ENCODE results near the gene ZNF366.
A peak's percentile ranks its signal among the peaks of the same experiment; 100 is the strongest.

ZNF366 gene

GRCh38 chr5:72518001-72518683 lies 10.9 kb upstream of the ZNF366 start:
- DNase-seq, result no peak

- DNase-seq, result no peak
Observed at GRCh38 chr5:72516916-72517315, 9.7 kb upstream of the ZNF366 start.

- DNase-seq, result no peak
Observed at GRCh38 chr5:72515211-72515610, 8.0 kb upstream of the ZNF366 start.

- no peak for DNase-seq
Observed at GRCh38 chr5:72512593-72512860, 5.3 kb upstream of the ZNF366 start.

- peak; percentile 31 for DNase-seq
Observed at GRCh38 chr5:72511774-72512592, 4.8 kb upstream of the ZNF366 start.

DNA sequence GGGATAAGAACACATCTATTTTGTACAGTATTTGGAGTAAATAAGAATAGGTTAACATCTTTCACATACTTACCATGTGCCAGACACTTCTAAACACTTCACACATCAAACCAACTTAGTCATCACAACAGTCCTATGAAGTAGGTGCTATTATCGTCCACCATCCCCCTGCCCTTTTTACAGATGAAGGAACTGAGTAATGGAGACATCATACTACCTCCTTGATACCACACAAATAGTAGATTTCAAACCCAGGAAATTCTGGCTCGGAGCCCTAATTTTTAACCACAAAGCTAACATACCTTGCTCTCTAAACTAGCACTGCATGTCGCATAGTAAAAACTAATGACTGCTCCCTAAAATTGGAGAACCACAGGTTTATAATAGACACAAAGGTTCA lies 4.2 kb upstream of the ZNF366 start:
- DNase-seq, result peak; percentile 79

GRCh38 chr5:72510610-72511181 lies 3.5 kb upstream of the ZNF366 start:
- DNase-seq, result peak; percentile 64

DNA sequence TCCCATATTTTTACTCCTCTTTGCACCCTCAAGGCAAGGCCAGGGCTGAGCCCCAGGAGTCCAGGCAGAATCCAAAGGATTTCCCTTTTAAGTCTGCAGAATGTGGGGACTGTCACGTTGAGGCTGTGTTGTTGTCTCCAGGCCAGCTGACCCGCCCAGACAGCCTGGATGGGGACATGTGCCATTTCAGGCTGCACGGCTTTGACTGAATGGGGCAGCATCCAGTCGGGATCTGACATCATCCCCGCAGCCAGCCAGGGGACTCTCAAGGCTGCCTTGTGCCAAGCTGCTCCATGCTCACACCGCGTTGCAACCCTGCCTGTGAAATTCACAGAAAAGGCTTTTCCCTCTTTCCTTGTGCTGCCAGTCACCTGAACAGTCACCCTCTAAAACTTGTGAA lies 2.2 kb upstream of the ZNF366 start:
- DNase-seq, result no peak

DNA sequence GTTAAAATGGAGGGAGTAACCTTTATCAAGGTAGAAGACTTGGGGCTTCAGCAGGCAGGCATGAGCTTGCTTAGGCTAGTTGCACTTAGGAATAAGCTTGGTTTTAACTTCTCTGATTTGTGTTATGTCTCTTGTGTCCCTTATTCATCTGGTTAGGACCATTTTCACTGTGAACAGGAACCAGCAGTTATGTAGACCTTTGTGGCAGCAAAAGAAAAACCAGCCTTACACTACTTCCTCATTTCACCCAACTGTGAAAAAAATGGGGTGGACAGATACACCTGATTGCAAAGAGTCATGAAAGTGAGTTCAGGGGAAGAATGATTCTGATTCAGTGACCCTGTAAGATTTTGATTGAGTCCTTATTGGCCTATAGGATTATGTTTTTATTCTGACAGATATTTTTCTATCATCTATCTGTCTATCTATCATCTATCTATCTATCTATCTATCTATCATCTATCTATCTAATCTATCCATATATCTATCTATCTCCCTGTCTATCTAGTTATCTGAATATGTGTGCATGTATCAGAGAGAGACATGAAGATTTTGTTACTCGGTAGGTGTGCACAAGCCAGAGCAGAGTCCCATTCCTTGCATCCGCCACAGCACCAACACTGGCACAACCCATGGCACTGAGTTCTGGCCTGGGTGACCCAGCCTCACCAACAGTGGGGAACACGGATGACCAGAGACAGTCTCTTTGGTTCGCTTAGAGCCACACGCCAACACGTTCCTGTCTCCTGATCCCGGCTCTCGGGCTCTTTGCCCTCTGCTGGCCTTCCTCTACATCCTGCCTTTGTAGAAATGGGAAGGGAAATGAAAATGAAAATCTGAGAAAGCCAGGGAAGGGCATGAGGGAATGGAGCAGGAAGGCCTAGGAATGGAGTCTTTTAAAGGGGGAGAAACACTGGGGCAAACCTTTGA lies 1.3 kb upstream of the ZNF366 start:
- no peak for DNase-seq

DNA sequence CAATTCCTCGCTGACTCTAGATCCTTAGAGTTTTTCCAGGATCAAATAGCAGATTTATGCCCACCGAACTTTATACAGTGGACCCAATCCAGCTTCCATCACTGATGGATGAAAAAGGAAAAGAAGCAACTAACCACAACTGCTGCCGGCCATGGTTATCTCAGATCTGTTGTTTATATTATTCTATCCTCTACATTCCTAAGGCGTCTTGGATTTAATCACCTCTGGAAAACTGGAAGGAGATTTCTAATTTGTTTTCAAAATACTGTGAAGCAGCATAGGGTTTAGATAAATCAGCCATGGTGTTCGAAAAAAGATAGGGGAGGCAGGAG lies 663 bp upstream of the ZNF366 start:
- DNase-seq, result peak; percentile 33

DNA sequence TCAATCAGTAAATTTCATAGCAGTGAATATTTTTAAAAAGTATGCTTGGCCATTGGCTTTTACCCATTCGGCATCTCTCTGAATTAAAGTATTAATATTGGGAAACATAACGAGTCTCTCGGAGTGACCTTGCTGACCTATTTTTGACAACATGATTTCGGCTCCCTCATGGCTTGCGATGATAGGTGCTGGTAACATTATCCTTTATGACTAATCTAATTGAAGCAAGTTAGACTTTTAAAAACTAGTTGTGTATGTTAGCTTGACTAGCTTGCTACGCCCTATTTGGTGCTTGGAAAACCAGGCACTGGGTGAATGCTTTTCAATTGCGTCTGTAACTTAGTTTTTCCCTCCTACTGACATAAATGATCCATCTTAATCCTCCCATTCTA lies 1.1 kb downstream of the ZNF366 start:
- DNase-seq, result no peak

DNA sequence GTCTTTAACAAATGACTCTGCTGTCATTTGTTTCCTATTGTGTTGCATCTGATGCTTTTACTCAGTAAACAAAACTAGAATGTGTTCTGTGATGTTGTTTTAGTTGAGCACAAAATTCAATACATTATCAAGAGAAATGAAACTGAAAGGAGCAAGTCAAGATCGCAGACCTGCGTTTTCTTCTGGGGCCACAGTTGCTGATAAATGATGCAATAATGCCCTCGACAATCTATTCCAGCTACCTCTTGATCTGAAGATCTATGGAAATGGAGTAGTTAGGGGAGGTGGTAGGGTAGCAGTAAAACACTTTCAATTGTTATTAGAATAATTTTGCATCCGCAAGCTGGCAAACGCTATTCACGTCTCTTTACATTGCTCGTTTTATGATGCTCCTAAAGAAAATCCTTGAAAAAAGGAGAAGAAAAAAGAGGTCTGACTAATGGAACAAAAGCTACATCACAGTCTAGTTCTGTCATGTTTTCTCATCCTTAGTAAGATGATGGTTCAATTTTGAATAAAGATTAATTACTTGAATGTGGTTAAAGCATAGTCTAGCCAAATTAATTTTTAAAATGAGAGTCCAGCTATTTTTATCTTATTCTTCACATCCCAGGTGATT lies 1.6 kb downstream of the ZNF366 start:
- no peak for DNase-seq

- DNase-seq, result no peak
Observed at GRCh38 chr5:72505016-72505415, 2.2 kb downstream of the ZNF366 start.

DNA sequence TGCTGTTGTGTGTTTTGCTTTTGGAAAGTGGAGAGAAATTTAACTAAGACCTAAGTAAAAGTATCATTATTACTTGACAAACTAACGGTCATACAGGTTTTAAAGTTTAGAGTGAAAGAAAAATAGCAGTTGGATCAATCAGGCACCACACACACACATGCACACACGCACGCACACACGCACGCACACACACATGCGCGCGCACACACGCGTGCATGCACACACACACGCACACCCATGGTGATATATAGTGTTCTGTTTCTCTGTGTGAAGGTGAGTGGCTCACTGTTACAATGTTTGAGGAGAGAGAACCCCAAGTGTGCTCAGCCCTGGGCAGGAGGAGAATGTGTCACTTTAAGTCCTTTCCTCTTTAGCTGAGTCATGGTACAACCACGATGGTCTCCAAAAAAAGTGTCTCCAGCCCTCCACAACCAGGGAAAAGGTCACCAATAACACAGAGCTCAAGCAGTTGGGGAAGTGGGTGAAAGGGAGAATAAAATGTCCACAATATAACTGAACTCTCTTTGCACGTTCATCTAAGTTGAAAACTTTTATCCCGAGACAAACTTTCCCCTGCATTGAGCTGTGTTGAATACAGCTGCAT lies 3.2 kb downstream of the ZNF366 start:
- DNase-seq, result no peak

DNA sequence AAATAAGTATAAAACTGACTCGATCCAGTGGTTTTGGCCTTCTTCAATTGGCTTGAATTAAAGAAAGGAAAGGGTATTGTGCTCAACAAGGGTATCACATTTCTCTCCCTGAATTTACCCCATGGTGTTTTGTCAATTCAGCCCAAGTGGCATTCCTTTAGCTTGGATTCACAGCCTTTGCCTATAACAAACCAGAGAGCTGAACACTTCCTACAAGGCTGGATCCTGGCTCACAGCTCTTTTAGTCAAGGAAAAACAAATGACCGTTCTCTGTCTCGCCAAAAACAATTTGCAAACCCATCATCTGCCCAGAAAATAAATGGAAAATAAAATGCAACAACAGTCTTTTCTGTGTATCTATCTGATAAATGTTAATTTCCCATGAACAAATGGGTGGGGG lies 5.7 kb downstream of the ZNF366 start:
- no peak for DNase-seq

- no peak for DNase-seq
Observed at GRCh38 chr5:72499730-72500129, 7.5 kb downstream of the ZNF366 start.

DNA sequence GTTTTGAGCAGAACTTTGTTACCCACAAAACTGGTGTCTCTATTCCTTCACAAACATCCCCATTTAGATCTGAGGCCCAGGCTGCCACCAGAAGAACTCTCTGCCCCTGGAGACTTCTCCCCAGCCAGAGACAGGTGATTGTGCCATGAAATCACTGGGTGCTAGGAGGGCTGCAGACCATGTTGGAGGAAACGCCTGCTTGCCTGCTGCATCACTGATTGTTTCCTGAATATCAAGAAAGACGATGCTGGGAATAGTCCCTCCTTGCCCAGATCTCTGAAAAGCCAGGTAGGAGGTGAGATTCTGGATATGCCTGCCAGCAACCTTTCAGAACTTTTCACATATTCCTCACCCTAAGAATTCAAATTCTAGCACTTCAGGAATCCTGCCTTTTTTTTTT lies 8.1 kb downstream of the ZNF366 start:
- no peak for DNase-seq

DNA sequence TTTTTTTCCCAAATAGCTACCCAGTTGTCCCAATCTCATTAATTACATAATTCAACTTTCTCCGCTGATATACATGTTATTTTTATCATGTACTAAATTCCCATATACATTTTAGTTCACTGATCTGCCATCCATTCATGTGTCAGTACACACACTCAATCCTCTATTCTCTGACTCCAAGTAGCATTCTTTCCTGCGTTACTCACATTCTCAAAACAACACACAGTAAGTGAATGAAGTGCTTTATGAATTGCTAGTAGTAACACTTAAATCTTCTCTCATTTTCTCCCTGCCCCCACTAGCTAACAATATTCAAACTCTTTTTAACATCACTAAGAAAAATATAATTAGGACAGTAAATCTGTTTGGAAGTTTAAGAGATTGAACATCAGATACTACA lies 8.9 kb downstream of the ZNF366 start:
- DNase-seq, result peak; percentile 33

DNA sequence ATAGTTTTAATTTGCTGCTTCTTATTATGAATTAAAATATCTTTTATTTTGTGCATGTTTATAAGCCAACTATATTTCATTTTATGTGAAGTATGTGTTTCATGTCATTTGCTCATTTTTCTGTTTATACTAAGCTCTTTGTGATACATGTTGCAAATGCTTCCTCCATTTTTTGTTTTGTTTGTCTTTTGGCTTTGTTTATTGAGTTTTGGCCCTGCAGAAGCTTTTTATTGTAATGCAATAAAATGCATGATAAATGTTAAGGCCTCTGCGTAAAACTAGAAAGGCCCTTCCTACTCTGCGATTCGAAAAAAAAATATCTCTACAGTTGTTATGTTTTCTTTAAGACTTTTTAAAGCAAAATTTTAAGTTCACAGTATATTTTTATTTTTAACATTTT lies 9.4 kb downstream of the ZNF366 start:
- DNase-seq, result no peak

DNA sequence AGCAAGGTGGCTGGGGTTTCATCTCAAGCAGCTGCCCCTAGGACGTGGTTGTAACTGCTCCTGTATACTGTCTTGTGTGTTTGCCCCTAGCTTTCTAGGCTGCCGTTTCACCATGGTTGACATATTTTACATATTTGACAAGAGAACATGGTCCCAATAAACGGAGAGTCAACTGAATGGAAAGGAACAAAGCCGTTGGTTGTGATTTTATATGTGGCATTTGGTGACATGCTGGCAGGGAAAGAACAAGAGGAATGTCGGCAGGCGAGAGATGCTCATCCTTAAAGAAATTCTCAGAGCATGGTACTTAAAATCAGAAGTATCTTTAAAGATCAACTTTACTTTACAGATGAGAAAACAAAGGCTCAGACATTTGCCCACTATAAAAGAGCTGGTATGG lies 11.8 kb downstream of the ZNF366 start:
- DNase-seq, result no peak

- DNase-seq, result no peak
Observed at GRCh38 chr5:72494623-72495124, 12.5 kb downstream of the ZNF366 start.

DNA sequence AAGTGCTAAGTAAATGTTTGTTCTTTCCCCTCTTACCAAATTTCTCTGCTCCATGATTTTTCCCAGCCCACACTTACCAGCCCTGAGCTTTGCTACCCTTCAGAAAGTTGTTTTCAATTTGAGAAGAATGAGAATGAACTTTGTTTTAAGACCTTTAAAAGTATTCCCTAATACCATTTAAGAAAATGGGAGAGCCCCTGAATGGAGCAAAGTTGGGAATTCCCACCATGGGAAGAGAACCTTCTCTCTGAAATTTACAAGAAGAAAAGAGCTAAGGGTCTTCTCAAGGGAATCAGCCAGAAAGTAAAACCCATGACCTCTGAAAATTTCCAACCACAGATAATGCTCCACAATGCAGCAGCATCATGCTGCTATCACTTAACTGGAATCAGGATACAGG lies 17.7 kb downstream of the ZNF366 start:
- DNase-seq, result no peak

Data from NCI-H226 (cell line).